Measurements from ENCODE around the gene MECR.
A peak's percentile ranks its signal among the peaks of the same experiment; 100 is the strongest.

The MECR gene, protein sequence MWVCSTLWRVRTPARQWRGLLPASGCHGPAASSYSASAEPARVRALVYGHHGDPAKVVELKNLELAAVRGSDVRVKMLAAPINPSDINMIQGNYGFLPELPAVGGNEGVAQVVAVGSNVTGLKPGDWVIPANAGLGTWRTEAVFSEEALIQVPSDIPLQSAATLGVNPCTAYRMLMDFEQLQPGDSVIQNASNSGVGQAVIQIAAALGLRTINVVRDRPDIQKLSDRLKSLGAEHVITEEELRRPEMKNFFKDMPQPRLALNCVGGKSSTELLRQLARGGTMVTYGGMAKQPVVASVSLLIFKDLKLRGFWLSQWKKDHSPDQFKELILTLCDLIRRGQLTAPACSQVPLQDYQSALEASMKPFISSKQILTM

DNA sequence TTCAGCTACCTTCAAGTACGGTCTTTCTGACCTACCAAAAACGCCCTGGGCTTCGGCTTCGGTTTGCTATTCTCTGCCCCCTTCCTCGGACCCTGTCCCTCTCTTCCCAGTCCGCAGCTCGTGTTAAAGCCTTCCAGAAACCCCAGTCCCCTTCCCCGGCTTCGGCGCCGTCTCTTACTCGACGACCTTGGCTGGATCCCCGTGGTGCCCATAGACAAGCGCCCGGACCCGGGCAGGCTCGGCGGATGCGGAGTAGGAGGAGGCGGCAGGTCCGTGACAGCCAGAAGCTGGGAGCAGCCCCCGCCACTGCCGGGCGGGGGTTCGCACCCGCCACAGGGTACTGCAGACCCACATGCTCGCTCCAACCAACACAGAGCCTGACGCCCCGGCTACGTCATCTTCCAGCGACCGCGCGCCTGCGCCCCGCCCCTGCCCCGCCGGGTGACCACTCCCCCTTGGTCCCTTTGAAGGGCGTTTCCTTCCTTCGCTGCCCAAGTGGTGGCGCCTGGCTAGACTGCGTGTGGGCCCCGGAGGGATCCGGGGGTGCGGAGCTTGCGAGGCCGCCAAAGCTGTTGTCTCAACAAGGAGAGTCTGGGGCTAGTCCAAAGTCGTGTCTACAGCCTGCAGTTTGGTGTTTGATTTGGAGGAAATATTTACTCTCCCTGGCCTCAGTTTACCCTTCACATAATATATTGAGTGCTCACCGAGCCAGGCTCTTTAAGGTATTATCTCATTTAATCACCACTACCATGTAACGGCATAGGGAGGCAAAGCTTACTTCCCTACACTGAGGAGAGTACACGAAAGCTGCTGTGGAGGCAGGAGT is at the start of gene MECR:
Gene MECR (minus strand): TSS at position 382 of the 826 bp plus-strand sequence. CDS start 28 bp downstream, at position 354.
- peak; percentile 94 to 96 for DNase-seq

DNA sequence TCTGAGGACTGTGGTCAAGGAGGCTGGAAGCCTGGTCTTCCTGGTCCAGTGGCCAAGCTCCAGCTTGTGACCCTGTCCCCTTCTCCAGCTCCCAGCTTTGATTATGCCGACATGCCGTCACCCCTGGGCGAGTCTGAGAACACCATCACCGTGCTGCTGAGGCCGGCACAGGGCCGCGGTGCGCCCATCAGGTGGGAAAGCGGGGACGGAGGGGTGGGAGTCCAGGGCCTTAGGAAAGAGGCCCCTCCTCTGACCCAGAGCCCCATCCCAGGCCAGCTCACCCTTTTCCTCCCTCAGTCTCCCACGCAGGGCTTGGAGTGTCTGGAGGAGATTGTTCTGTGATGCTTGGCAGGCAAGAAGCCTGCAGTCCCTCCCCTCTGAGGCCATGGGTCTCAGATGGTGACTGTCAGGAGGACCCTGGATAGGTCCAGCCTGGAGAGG is 49.2 kb upstream of the MECR start:
- no peak for DNase-seq

GRCh38 chr1:29279406-29279805 is 48.7 kb upstream of the MECR start:
- DNase-seq: no peak

DNA sequence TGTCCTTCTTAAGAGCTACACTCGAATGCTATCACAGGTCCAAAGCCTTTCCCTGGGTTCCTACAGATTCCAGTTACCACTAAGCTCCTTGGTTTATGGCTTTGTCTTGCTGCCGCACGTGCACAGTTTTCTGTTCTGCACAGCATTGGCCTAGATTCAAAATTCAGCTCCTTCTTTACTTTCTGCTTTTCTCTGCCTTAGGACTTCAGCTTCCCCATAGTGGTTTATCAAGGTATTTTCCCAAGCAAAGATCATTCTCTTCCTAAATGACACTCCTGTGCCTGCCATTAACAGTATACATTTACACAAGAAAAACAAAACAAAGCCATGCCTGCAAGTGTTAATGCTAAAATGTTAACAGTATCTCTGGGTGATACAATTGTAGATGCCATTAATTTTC is 47.4 kb upstream of the MECR start:
- no peak for DNase-seq

DNA sequence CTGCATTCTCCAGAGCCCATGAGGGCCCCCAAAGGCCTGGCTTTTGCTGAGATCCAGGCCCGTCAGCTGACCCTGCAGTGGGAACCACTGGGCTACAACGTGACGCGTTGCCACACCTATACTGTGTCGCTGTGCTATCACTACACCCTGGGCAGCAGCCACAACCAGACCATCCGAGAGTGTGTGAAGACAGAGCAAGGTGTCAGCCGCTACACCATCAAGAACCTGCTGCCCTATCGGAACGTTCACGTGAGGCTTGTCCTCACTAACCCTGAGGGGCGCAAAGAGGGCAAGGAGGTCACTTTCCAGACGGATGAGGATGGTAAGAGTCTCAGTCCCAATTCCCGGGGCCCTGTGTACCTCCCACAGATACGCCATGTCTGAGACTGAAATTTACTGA is 44.7 kb upstream of the MECR start:
- DNase-seq: no peak

- DNase-seq: no peak
Observed at GRCh38 chr1:29272147-29272907, 41.6 kb upstream of the MECR start.

DNA sequence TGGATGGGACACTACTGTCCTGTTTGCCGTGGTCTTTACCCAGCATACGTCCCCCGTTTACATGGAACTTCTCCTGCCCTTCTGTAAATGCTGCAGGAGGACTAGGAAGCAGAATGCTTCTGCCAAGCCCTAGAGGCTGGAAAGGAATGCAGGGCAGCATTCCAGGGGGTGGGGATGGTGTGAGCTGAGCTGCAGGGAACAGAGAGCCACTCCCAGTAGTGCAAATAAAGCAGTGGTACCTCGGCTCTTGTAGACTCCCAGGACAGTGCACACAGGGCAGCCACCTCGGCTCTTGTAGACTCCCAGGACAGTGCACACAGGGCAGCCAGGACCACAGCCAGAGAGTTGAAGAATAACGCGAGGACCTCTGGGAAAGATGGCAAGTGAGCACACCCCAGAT is 41.0 kb upstream of the MECR start:
- DNase-seq: no peak

- DNase-seq: no peak
Observed at GRCh38 chr1:29270929-29271521, 40.3 kb upstream of the MECR start.

DNA sequence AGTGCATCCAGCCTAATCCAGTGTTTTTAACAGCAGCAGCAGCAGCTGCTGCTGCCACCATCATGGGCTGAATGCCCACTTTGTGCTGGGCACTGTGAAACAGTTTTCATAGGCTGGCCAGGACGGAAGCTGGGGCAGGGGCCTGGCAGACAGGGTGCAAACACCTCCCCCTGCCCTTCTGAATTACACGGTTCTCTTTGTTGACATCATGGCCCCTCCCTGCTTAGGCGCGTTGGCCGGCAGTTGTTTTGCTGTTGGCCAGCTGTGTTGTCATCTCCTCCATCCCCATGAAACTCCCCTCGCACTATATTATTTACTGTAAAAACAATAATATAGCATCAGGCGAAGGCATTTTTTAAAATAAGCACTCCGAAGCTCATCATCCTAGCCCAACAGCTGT is 38.6 kb upstream of the MECR start:
- no peak for DNase-seq

DNA sequence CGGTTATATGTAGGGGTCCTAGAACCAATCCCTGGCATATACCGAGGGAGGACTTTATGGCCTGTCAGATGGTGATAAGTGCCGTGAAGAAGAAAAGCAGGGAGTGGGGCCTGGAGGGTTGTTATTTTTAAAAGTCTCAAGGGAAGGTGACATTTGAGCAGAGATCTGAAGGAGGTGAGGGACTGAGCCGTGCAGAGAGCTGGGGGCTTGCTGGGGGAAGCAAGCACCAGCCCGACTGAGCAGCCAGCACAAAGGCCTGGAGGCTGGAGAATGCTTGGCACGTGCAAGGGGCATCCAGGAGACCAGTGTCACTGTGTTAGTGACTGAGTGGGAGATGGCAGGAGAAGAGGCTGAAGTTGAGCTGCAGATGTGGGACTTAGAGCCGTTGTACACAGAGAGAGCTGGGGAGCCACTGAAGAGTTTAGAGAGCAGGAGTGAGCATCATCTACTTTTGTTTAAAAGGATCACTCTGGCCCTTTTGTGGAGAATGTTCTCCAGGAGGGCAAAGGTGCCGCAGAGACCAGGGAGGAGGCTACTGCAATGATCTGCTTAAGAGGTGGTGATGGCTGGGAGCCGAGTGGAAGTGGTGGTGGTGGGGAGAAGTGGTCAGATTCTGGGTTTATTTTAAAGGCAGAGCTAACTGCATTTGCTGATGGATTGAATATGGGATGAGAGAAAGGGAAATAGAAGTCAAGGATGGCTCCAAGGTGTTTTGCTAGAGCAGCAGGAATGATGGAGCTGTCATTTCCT is 36.8 kb upstream of the MECR start:
- DNase-seq: no peak

DNA sequence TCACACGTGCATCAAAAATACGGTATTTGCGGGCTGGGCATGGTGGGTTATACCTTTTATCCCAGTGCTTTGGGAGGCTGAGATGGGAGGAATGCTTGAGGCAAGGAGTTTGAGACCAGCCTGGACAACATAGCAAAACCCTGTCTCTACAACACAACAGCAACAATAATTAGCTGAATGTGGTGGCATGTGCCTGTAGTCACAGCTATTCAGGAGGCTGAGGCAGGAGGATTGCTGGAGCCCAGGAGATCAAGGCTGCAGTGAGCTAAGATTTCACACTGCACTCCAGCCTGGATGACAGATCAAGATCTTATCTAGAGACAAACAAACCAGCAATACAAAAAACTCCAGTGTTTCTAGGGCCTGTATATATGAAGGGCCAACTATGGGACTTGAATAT is 36.2 kb upstream of the MECR start:
- no peak for DNase-seq

- DNase-seq: no peak
Observed at GRCh38 chr1:29264773-29265389, 34.1 kb upstream of the MECR start.

DNA sequence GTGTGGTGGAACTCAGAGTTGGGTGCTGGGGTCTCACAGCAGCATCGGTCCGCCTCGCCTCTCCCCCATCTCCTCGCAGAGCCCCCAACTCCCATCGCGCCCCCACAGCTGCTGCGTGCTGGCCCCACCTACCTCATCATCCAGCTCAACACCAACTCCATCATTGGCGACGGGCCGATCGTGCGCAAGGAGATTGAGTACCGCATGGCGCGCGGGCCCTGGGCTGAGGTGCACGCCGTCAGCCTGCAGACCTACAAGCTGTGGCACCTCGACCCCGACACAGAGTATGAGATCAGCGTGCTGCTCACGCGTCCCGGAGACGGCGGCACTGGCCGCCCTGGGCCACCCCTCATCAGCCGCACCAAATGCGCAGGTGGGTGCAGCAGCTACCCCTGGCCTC is 29.8 kb upstream of the MECR start:
- no peak for DNase-seq

- peak in 1 of 2 donors; percentile 16 for DNase-seq
Observed at GRCh38 chr1:29259802-29260441, 29.2 kb upstream of the MECR start.

DNA sequence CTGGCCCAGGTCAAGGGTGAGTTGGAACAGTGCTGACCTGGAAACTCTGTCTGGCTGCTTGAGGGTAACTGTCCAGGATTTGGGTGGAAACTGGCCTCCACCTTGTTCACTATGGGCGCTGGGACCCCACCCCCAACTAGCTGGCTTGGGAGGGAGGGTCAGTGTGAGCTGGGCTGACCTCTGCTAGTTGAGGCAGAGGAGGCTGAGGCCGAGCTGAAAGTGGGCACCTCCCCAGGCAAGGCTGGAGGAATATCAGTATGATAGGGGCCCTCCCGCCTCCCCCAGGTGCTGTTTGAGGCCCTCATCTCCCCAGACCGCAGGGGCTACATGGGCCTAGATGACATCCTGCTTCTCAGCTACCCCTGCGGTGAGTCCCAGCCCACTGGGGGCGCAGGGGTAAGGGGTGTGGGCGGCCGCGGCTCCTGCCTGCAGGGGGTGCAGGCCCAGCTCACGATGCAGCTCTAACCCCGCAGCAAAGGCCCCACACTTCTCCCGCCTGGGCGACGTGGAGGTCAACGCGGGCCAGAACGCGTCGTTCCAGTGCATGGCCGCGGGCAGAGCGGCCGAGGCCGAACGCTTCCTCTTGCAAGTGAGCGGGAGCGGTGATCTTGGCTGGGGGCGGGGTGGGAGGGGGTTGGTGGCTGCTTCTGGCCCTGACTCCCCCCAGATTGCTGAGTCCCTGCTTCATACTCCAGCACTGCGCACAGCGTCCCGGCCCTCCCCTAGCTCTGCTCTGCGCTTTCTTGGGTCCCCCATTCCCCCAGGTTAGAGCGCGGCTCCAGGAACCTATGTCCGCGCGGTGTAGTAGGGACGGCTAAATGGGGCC is 28.5 kb upstream of the MECR start:
- DNase-seq: no peak

- DNase-seq: no peak
Observed at GRCh38 chr1:29258189-29258975, 27.6 kb upstream of the MECR start.

DNA sequence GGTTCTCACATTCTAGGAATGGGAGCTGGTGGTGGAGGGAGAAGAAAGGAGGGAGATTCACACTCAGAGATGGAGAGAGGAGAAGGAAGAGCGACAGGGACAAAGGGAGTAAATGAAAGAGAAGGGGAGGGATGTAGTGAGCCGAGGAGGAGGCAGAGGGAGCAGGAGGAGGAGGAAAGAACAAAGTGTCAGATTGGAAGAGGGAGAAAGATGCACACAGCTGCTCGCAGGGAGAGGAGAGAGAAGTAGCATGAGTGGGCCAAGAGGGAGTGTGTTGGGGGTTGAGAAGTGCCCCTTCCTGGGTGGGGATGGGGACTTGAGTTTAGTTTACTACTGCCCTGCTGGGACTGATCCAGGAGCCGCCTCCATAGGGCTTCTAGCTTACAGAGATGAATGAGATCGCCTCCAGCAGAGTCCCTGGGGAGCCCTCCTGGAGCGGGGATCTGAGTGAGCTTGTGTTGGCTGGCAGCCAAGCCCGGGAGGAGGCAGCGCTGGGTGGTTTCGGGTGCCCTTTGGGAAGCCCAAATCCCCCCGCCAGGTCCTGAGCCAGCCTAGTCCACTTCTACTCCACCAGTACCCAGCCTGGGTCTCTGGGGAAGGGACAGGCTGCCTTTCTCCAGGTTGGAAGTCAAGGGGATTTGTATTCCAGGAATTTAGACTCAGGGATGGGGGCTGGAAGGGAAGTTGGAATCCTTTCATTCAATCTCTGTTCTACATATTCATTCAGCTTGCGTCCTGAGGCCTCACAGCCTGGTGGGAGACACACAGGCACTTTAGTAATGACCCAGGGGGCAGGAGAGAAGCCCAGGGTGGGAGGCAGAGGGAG is 26.5 kb upstream of the MECR start:
- DNase-seq: no peak

- DNase-seq: no peak
Observed at GRCh38 chr1:29256394-29256793, 25.7 kb upstream of the MECR start.

Measured in CD4-positive, alpha-beta T cell treated with Interleukin-4 for 1 hour (primary cell).